ENCODE data around the gene MTR. TPM values are rescaled to one million over a fixed set of nuclear protein-coding genes. Genes with fewer than 3 reads are reported as not detected.

The MTR gene
- total RNA-seq, 1 donor from 2014 or later = 19.9 TPM

GRCh38 chr1:236819856-236820255, 24.8 kb downstream of the MTR start:
- intact Hi-C loops (cut with DNase I) = no loop called here
- H3K4me1 ChIP-seq = no peaks in the 10 kb centered on the region
- peaks cover 0 to 38% of the 10 kb centered on the region in 2 donors for H3K36me3 ChIP-seq
- H3K27me3 ChIP-seq = no peaks in the 10 kb centered on the region
- no peak overlapping the region for H3K4me3 ChIP-seq
- DNase-seq (ENCODE audit: extremely low spot score in 2 of 2) = no peak
- TF ChIP-seq POLR2A (IDR thresholded peaks at IDR 0.05) (no peak), POLR2AphosphoS5 (IDR thresholded peaks at IDR 0.05; ENCODE audit: insufficient read depth in 1 of 2, low read depth in 1 of 2) (no peak), CTCF (IDR thresholded peaks at IDR 0.05) (no peak)
- H3K27ac ChIP-seq = no peak overlapping the region
- no peaks in the 10 kb centered on the region for H3K9me3 ChIP-seq

GRCh38 chr1:236821091-236821627, 26.1 kb downstream of the MTR start:
- no peak overlapping the region for H3K4me3 ChIP-seq
- intact Hi-C loops (cut with DNase I) = no loop called here
- peaks cover 0 to 36% of the 10 kb centered on the region in 2 donors for H3K36me3 ChIP-seq
- no peaks in the 10 kb centered on the region for H3K27me3 ChIP-seq
- H3K9me3 ChIP-seq = no peaks in the 10 kb centered on the region
- TF ChIP-seq CTCF (IDR thresholded peaks at IDR 0.05) = no peak
- TF ChIP-seq POLR2AphosphoS5 (IDR thresholded peaks at IDR 0.05; ENCODE audit: insufficient read depth in 1 of 2, low read depth in 1 of 2) = no peak
- no peak for TF ChIP-seq POLR2A (IDR thresholded peaks at IDR 0.05)
- DNase-seq (ENCODE audit: extremely low spot score in 2 of 2) = no peak
- no peak overlapping the region for H3K27ac ChIP-seq
- no peaks in the 10 kb centered on the region for H3K4me1 ChIP-seq

- no peak overlapping the region for H3K4me3 ChIP-seq
- H3K9me3 ChIP-seq = no peaks in the 10 kb centered on the region
- no peak overlapping the region for H3K27ac ChIP-seq
- no peaks in the 10 kb centered on the region for H3K27me3 ChIP-seq
- H3K4me1 ChIP-seq = no peaks in the 10 kb centered on the region
- peaks cover 0 to 45% of the 10 kb centered on the region in 2 donors for H3K36me3 ChIP-seq
- no peak for DNase-seq (ENCODE audit: extremely low spot score in 2 of 2)
- intact Hi-C loops (cut with DNase I) = no loop called here
- TF ChIP-seq POLR2A (IDR thresholded peaks at IDR 0.05) (no peak), CTCF (IDR thresholded peaks at IDR 0.05) (no peak), POLR2AphosphoS5 (IDR thresholded peaks at IDR 0.05; ENCODE audit: insufficient read depth in 1 of 2, low read depth in 1 of 2) (no peak)
These were observed 28.5 kb downstream of the MTR start for GRCh38 chr1:236823559-236823958.

GRCh38 chr1:236829085-236829484, 34.0 kb downstream of the MTR start:
- Histone ChIP-seq H3K9me3 (no peaks in the 10 kb centered on the region), H3K27ac (no peak overlapping the region), H3K36me3 (peaks cover 0 to 56% of the 10 kb centered on the region in 2 donors), H3K27me3 (no peaks in the 10 kb centered on the region), H3K4me1 (no peaks in the 10 kb centered on the region), H3K4me3 (no peak overlapping the region)
- TF ChIP-seq CTCF (IDR thresholded peaks at IDR 0.05) = no peak
- no peak for TF ChIP-seq POLR2AphosphoS5 (IDR thresholded peaks at IDR 0.05; ENCODE audit: insufficient read depth in 1 of 2, low read depth in 1 of 2)
- TF ChIP-seq POLR2A (IDR thresholded peaks at IDR 0.05) = no peak
- intact Hi-C loops (cut with DNase I) = no loop called here
- DNase-seq (ENCODE audit: extremely low spot score in 2 of 2) = no peak

- TF ChIP-seq CTCF (IDR thresholded peaks at IDR 0.05) (no peak), POLR2A (IDR thresholded peaks at IDR 0.05) (no peak), POLR2AphosphoS5 (IDR thresholded peaks at IDR 0.05; ENCODE audit: insufficient read depth in 1 of 2, low read depth in 1 of 2) (no peak)
- Histone ChIP-seq H3K4me3 (no peak overlapping the region), H3K27ac (no peak overlapping the region), H3K36me3 (peaks cover 0 to 65% of the 10 kb centered on the region in 2 donors), H3K4me1 (no peaks in the 10 kb centered on the region), H3K27me3 (no peaks in the 10 kb centered on the region), H3K9me3 (no peaks in the 10 kb centered on the region)
- intact Hi-C loops (cut with DNase I) = no loop called here
- DNase-seq (ENCODE audit: extremely low spot score in 2 of 2) = no peak
These were observed 35.0 kb downstream of the MTR start for GRCh38 chr1:236830116-236830515.

Measured in vagina (tissue), 2 donors.